Measurements from ENCODE around the gene CR2.
"Not testable (repeated sequence)": the region's sequence is repeated elsewhere in the genome, so short reads cannot be mapped to it uniquely, and the experiment has no call there.

DNA sequence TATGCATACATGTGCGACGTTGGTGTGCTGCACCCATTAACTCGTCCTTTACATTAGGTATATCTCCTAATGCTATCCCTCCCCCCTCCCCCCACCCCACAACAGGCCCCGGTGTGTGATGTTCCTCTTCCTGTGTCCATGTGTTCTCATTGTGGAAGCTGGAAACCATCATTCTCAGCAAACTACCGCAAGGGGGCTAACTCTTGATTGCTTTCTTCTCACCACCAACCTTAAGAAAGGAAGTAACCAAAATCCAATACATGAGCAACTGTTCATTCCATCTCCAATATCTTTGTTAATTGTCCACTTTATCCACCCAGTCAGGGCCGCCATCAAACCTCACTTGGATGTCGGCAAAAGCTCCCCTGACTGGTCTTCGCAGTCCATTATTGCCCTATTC, 41.2 kb downstream of the CR2 start:
- TF ChIP-seq, protein P1, sequence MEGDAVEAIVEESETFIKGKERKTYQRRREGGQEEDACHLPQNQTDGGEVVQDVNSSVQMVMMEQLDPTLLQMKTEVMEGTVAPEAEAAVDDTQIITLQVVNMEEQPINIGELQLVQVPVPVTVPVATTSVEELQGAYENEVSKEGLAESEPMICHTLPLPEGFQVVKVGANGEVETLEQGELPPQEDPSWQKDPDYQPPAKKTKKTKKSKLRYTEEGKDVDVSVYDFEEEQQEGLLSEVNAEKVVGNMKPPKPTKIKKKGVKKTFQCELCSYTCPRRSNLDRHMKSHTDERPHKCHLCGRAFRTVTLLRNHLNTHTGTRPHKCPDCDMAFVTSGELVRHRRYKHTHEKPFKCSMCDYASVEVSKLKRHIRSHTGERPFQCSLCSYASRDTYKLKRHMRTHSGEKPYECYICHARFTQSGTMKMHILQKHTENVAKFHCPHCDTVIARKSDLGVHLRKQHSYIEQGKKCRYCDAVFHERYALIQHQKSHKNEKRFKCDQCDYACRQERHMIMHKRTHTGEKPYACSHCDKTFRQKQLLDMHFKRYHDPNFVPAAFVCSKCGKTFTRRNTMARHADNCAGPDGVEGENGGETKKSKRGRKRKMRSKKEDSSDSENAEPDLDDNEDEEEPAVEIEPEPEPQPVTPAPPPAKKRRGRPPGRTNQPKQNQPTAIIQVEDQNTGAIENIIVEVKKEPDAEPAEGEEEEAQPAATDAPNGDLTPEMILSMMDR (IDR thresholded peaks at IDR 0.05) = not testable (repeated sequence)
- TF ChIP-seq POLR2A (IDR thresholded peaks at IDR 0.05) = not testable (repeated sequence)
